ENCODE results near the gene MRPS6. TPM values are rescaled to one million over a fixed set of nuclear protein-coding genes. Genes with fewer than 3 reads are reported as not detected.

The MRPS6 gene
- total RNA-seq, 1 donor from 2014 or later: 26.4 TPM

DNA sequence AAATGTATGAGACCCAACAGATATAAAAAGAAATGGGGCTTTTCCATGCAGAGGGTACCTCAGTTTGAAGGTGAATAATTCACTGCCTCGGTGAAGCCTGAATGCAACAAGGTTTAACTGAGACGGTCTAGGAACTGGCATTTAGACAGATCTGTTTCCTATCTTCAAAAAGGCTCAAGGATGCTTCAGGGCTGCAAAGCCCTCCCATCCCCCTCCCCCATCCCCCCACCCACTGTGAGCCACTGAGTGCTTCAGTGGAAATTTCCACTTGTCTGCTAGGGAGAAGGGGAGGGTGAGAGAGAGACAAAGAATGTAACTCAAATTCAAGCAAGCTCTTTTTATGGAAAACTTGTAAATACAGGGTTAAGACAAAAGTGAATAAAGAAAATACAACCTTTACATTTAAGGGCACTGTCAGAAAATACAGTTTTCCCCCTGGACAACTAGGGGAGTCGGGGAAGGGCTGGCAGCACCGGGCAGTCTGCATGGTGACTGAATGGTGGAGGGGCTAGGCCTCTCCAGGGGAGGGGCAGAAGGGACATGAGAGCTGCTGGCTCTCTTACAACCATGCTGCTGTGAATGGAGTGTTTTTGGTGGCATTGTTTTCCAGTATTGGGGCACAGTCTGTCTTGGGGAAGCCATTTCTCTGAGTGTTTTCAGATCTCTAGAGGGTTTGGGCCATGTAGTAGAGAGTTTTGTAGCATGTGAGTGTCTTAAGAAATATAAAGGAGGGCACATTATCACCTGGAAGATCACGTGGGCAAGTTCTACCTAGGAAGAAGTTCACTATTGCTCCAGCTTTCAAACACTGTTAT lies 56.7 kb downstream of the MRPS6 start:
- no peak for DNase-seq (ENCODE audit: extremely low read depth, low read depth, low spot score)

- no peak for DNase-seq (ENCODE audit: extremely low read depth, low read depth, low spot score)
Measured at GRCh38 chr21:34130716-34130985, 57.3 kb downstream of the MRPS6 start.

GRCh38 chr21:34131586-34131985 lies 58.2 kb downstream of the MRPS6 start:
- no peak for DNase-seq (ENCODE audit: extremely low read depth, low read depth, low spot score)

GRCh38 chr21:34132202-34132601 lies 58.8 kb downstream of the MRPS6 start:
- DNase-seq (ENCODE audit: extremely low read depth, low read depth, low spot score): no peak

- no peak for DNase-seq (ENCODE audit: extremely low read depth, low read depth, low spot score)
Measured at GRCh38 chr21:34132926-34133325, 59.5 kb downstream of the MRPS6 start.

DNA sequence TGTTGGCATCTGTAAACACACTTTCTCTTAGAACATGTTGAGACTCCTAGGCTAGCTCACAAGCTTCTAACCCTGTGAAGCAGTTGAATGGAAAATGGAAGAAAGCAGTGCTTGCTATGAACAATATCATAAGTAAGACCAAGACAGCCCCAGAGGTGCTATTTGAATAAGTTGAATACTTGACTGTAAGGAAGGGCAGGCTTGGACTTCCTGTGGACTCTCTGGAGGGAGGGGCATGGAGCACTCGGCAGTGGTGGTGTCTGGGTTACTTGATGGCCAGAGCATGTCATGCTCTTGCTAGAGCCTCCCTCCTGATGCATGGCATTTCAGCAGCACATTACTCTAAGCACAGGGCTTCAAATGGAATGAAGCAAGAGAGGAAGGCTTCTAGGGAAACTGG lies 60.0 kb downstream of the MRPS6 start:
- no peak for DNase-seq (ENCODE audit: extremely low read depth, low read depth, low spot score)

GRCh38 chr21:34133802-34134201 lies 60.4 kb downstream of the MRPS6 start:
- DNase-seq (ENCODE audit: extremely low read depth, low read depth, low spot score): no peak

DNA sequence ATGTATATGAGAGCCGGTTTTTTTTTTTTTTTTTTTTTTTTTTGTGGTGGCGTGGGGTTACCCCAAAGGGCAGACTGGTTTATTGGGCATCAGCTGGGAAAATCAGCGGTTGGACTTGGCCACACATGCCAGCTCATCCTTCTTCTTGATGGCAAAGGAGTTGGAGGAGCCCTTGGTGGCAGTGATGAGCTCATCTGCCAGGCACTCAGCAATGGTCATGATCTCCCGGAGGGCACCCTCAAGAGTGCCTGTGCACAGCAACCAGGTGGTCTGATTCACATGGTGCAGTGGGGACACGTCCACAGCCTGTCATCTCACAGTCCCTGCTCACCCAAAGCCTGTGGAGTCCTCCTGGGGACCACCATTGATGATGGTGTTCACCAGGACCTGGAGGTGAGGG lies 62.0 kb downstream of the MRPS6 start:
- no peak for DNase-seq (ENCODE audit: extremely low read depth, low read depth, low spot score)

- no peak for DNase-seq (ENCODE audit: extremely low read depth, low read depth, low spot score)
Measured at GRCh38 chr21:34141373-34141772, 68.0 kb downstream of the MRPS6 start.

DNA sequence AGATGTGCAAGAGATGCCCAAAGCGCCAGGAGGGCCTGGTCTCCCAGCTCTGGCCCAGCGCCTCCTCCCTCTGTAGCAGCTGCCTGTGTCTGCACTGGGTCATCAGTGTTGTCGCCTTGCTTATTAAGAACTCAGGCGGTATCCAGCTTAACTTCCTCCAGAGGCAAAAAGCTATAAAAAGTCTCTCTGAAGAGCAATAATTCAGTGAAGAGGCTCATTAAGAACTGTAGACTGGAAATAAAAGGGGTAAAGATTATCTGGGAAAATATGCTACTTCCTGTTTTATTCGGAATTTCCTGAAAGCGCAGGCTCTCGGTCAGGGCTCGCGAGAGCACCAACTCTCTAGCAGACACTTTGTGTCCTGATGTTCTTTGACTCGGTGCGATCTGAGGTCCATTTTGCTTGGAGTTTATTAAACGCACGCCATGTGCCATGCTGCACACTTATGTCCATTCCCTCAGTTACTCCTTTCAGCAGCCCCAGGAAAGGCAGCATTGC lies 70.4 kb downstream of the MRPS6 start:
- no peak for DNase-seq (ENCODE audit: extremely low read depth, low read depth, low spot score)

DNA sequence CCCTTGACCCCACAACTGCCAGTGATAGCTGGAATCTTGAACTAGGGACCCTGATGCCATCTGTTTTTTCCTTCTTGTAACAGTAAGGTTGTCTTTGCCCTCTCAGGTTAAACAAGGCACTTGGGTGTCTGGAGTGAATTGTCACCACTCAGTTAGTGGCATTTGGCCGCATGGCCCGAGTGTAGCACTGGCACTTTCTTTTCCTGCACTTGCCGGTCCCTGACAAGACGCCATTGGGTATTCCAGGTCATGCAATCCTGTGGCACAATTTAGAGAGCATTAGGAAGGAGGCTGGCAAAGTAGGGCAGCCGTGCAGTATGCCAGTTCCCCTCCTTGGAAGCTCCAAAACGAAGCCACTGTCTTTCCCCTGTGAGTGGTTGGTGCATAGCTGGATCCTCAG lies 70.8 kb downstream of the MRPS6 start:
- no peak for DNase-seq (ENCODE audit: extremely low read depth, low read depth, low spot score)

DNA sequence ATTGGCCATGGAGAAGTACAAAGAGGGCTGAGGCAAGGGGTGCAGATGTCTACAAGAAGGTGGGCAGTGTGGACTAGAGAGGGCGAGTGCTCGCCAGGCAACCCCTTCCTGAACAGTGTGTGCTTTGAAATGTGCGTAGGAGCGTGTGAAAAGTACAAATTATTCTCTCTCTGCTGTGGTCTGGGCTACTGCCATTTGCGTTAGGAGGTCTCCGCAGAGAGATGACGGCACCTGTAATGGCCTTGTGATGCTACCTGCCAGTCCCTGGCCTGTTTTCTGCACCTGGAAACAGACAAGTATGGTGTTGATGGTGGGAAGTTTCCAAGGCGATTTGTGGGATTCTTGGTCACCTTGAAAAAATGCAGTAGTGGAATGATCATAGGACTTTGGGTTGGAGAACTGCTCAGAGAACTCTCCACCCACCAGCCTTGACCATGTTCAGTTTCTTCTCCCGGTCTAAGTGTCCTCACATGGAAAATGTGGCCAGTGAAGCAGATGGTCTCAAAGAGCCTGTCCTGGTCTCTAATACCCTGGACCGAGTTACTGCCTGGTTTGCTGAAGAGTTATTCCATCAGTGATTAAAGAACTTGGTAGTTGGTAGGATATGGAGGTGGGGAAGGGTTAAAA lies 74.5 kb downstream of the MRPS6 start:
- no peak for DNase-seq (ENCODE audit: extremely low read depth, low read depth, low spot score)

DNA sequence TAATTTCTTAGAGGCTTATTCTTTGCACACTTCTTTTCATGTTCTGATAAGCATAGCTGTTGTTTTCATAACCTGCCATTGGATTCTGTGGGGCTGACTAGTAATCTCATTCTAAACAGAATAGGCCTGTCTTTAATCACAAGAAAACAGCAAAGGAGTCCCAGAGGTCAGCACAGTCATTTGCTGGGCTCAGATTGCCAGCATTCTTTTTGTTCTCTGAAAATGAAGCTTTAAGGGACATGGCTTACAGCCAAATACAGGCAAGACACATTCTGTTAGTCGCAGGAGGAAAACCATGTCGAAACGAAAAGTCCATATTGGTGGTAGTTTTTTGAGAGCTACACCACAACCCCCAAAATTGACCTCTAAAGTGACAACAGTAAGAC lies 75.0 kb downstream of the MRPS6 start:
- no peak for DNase-seq (ENCODE audit: extremely low read depth, low read depth, low spot score)

DNA sequence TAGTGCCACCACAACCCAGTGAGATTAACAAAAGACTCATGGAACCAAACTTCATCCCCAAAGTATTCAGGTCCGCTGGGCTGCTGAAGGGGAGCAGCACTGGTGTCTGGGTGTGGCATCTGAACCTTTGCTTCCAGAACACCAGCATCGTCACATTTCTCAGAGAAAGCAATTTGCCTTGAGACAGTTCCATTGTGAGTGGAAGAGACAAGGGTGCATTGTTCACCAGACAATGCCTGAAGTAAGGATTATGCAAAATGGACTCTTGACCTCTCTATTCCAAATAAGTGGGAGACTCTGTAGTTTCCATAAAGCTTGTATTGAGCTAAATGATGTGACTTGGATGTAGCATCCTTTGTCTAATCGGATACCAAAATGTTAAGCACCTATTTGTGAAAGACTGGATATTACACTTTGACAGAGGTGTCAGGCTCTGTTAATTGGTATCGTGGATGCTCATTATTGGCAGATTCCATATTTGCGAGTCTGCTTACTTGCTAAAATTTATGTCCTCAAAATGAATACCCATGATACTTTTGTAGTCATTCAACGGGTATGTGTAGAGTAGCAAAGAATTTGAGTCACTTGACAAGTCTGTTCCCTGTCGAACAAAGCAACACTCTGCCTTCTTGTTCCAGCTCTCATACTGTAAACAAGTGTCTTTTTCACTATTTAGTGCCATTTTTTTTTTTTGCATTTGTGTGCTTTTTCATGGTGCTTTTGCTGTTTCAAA lies 75.6 kb downstream of the MRPS6 start:
- DNase-seq (ENCODE audit: extremely low read depth, low read depth, low spot score): no peak

DNA sequence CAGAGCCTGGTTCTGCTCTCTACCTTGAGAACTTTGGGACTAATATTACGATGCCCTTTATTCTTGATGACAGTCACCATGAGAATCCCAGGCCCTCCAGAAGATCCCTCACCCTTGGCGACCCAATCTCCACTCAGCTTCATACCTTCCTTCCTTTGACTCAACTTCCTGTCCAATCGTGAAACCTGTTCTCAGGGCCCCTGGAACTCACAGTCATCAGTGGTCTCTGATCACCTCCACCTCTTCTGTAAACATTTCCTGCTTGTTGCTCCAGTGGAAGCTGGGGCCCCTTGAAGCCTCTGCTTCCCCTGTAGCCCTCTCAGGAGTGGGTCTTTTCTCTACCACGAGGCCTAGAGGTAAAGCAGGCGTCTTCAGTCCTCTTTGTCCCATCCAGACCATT lies 79.1 kb downstream of the MRPS6 start:
- DNase-seq (ENCODE audit: extremely low read depth, low read depth, low spot score): no peak

- no peak for DNase-seq (ENCODE audit: extremely low read depth, low read depth, low spot score)
Measured at GRCh38 chr21:34154878-34155277, 81.5 kb downstream of the MRPS6 start.

- no peak for DNase-seq (ENCODE audit: extremely low read depth, low read depth, low spot score)
Measured at GRCh38 chr21:34156957-34157356, 83.6 kb downstream of the MRPS6 start.

DNA sequence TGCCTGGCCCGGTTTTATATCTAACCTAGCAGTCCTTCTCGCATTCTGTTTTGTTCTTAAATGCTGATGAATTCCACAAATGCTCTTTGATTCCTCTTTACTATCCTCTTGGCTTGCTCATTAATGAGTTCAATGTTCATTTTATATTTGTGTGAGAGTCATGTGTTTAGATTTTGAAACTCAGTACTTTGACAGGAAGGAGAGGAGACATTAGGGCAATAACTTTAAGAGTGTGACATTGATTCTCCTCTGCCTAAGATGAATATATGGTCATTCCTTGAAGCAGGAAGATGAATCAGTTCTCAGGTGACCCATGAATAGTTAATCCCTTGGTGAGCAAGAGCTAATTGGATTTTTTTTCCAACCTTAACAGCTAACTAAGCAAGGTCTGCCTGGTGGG lies 84.1 kb downstream of the MRPS6 start:
- DNase-seq (ENCODE audit: extremely low read depth, low read depth, low spot score): no peak

DNA sequence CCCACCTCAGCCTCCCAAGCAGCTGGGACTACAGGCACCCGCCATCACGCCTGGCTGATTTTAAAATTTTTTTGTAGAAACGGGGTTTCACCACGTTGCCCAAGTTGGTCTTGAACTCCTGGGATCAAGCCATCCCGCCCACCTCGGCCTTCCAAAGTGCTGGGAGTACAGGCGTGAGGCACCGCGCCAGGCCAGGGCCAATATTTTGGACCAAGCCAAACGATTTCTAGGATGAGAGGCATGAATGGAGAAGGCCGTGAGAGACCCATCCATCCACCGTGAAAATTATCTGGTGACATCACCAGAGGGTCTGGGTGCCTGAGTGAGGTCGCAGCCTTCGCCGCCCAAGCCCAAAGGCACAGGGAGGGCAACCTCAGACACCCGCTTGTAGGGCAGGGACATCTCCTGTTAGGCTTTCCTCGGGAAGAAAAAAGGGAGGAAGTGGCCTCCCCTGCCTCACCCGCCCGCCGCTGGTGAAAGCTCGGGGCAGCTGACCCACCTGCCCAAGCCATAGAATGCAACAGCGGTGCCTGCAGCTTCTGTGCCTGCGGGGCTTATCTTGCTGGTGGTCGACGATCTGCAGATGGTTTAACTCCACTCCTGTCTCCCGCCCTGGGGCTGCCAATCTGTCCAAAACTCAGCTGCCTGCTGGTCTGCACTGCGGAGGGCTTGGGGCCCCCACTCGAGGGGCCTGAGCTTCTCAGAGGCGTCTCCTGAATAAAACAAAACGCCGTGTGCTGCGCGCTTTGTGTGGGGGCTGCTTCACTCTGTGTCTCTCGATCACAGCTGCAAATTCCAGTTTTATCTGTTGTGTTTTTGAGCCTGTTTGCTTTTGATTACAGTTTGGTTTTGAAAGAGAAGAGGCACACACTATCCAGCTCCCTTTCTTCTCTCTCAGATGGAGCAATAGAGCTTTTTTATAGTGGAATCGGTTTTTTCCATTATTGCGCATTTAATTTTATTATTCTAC lies 85.8 kb downstream of the MRPS6 start:
- no peak for DNase-seq (ENCODE audit: extremely low read depth, low read depth, low spot score)

- DNase-seq (ENCODE audit: extremely low read depth, low read depth, low spot score): no peak
Measured at GRCh38 chr21:34166468-34166867, 93.1 kb downstream of the MRPS6 start.

GRCh38 chr21:34170886-34171285 lies 97.5 kb downstream of the MRPS6 start:
- DNase-seq (ENCODE audit: extremely low read depth, low read depth, low spot score): no peak

All from glomerular endothelial cell (primary cell).